ENCODE measurements around the gene WLS. TPM values are rescaled to one million over a fixed set of nuclear protein-coding genes. Genes with fewer than 3 reads are reported as not detected.

WLS gene
- total RNA-seq, 1 donor from 2014 or later = 20.2 TPM

GRCh38 chr1:68141071-68142021 is 91.0 kb downstream of the WLS start:
- peak; percentile 17 to 75 for DNase-seq (ENCODE audit: low read depth in 2 of 2)

GRCh38 chr1:68140536-68140935 is 91.8 kb downstream of the WLS start:
- peak in 1 of 2 donors; percentile 63 for DNase-seq (ENCODE audit: low read depth in 2 of 2)

GRCh38 chr1:68136187-68136586 is 96.1 kb downstream of the WLS start:
- DNase-seq (ENCODE audit: low read depth in 2 of 2) = peak in 1 of 2 donors; percentile 53

GRCh38 chr1:68132426-68133130 is 99.7 kb downstream of the WLS start:
- DNase-seq (ENCODE audit: low read depth in 2 of 2) = no peak

- DNase-seq (ENCODE audit: low read depth in 2 of 2) = no peak
Observed at GRCh38 chr1:68131261-68131660, 101.1 kb downstream of the WLS start.

GRCh38 chr1:68129536-68130250 is 102.6 kb downstream of the WLS start:
- DNase-seq (ENCODE audit: low read depth in 2 of 2) = no peak

GRCh38 chr1:68128820-68129219 is 103.5 kb downstream of the WLS start:
- no peak for DNase-seq (ENCODE audit: low read depth in 2 of 2)

- DNase-seq (ENCODE audit: low read depth in 2 of 2) = peak in 1 of 2 donors; percentile 46
Observed at GRCh38 chr1:68128157-68128556, 104.2 kb downstream of the WLS start.

- DNase-seq (ENCODE audit: low read depth in 2 of 2) = peak in 1 of 2 donors; percentile 78
Observed at GRCh38 chr1:68121536-68121935, 110.8 kb downstream of the WLS start.

GRCh38 chr1:68120136-68120791 is 112.1 kb downstream of the WLS start:
- peak; percentile 83 to 84 for DNase-seq (ENCODE audit: low read depth in 2 of 2)

GRCh38 chr1:68119445-68119844 is 112.9 kb downstream of the WLS start:
- no peak for DNase-seq (ENCODE audit: low read depth in 2 of 2)

- DNase-seq (ENCODE audit: low read depth in 2 of 2) = no peak
Observed at GRCh38 chr1:68117416-68117815, 114.9 kb downstream of the WLS start.

- peak; percentile 63 to 71 for DNase-seq (ENCODE audit: low read depth in 2 of 2)
Observed at GRCh38 chr1:68116643-68117235, 115.6 kb downstream of the WLS start.

GRCh38 chr1:68115308-68115707 is 117.0 kb downstream of the WLS start:
- no peak for DNase-seq (ENCODE audit: low read depth in 2 of 2)

- no peak for DNase-seq (ENCODE audit: low read depth in 2 of 2)
Observed at GRCh38 chr1:68113966-68114365, 118.4 kb downstream of the WLS start.

- DNase-seq (ENCODE audit: low read depth in 2 of 2) = peak; percentile 43 to 93
Observed at GRCh38 chr1:68112835-68113243, 119.5 kb downstream of the WLS start.

- DNase-seq (ENCODE audit: low read depth in 2 of 2) = peak; percentile 74 to 92
Observed at GRCh38 chr1:68111519-68112436, 120.5 kb downstream of the WLS start.

GRCh38 chr1:68107771-68108170 is 124.6 kb downstream of the WLS start:
- peak in 1 of 2 donors; percentile 55 for DNase-seq (ENCODE audit: low read depth in 2 of 2)

- peak in 1 of 2 donors; percentile 84 for DNase-seq (ENCODE audit: low read depth in 2 of 2)
Observed at GRCh38 chr1:68103884-68104554, 128.3 kb downstream of the WLS start.

Data from lung microvascular endothelial cell (primary cell).